Upper lobe of right lung (tissue), 1 donor: Measurements from ENCODE around the gene MYADM. TPM values are rescaled to one million over a fixed set of nuclear protein-coding genes. Genes with fewer than 3 reads are reported as not detected.

Experiments used
- ATAC-seq: fragments of 200-7000 bp; cut with Tn5 transposase; one replicate; pipeline ENCODE4 v1.9.1; 2020; ENCODE audit warnings: mild to moderate bottlenecking, moderate library complexity
- DNase-seq: peaks from one replicate; pipeline ENCODE4 v3.0.0-alpha.2; 2020
- H3K27ac ChIP-seq: fragments of 200-600 bp; one replicate; pipeline ENCODE4 v1.8.0; 2022
- H3K27me3 ChIP-seq: fragments of 200-600 bp; one replicate; pipeline ENCODE4 v1.8.0; 2022; ENCODE audit warnings: mild to moderate bottlenecking
- H3K36me3 ChIP-seq: fragments of 200-600 bp; one replicate; pipeline ENCODE4 v1.8.0; 2022
- H3K4me1 ChIP-seq: fragments of 200-600 bp; one replicate; pipeline ENCODE4 v1.8.0; 2022
- H3K4me3 ChIP-seq: fragments of 200-600 bp; one replicate; pipeline ENCODE4 v1.8.0; 2022; ENCODE audit warnings: mild to moderate bottlenecking
- H3K9me3 ChIP-seq: fragments of 200-600 bp; one replicate; pipeline ENCODE4 v1.8.0; 2022
- CTCF ChIP-seq: fragments of 200-600 bp; IDR thresholded peaks from one replicate; pipeline ENCODE4 v1.8.0; 2022; ENCODE audit warnings: antibody characterized with exemption
- intact Hi-C: fragments of 100-400 bp; cut with DNase I; formaldehyde crosslinking; loops from one replicate; pipeline ENCODE4 v1.11.0; 2022
- total RNA-seq: library from RNA; stranded (reverse); fragmentation: NEBNext Ultra II Directional; extraction: Animal tissue kit (Norgen Biotek cat#: 25700); gene quantifications from one replicate; pipeline ENCODE4 v1.2.1, GENCODE V29; 2021
- donor health status: DM: no; HTN: yes; CAD: no; lungs with severe emphysema.

MYADM gene
- total RNA-seq, 1 donor from 2014 or later = 131 TPM

- DNase-seq = no peak
- Histone ChIP-seq H3K36me3 (no peaks in the 10 kb centered on the region), H3K4me1 (no peaks in the 10 kb centered on the region), H3K9me3 (no peaks in the 10 kb centered on the region), H3K27ac (no peak overlapping the region), H3K27me3 (peaks cover 60% of the 10 kb centered on the region), H3K4me3 (no peak overlapping the region)
- no peak for ATAC-seq
- TF ChIP-seq CTCF = no peak
- intact Hi-C loops = no loop called here
These were observed 30.5 kb downstream of the MYADM start for GRCh38 chr19:53898166-53898565.

DNA sequence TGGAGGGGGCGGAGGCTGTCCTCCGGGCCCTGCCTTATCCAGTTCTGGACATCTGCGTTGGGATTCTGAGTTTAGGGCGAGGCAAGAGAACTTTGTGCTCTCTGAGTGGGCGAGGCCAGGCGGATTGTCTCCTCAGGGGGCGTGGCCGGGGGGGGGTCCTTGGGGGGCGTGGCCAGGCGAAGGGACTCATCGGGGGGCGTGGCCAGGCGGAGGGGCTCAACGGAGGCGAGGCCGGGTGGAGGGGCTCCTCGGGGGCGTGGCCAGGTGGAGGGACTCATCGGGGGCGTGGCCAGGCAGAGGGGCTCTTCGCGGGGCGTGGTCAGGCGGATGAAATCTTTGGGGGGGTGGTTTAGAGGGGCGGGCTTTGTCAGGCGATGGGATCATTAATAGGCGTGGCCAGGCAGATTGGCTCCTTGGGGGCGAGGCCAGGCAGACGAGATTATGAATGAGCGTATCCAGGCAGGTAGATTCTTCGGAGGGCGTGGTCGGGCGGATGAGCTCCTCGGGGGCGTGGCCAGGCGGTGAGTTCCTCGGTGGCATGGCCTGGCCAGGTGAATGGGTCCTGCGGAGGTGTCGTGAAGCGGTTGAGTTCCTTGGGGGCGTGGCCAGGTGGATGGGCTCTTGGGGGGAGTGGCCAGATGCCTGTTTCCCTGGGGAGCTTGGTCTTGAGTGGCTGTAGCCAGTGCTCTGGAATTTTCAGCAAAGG, 31.1 kb downstream of the MYADM start:
- no peak overlapping the region for H3K27ac ChIP-seq
- no peaks in the 10 kb centered on the region for H3K9me3 ChIP-seq
- ATAC-seq = no peak
- H3K36me3 ChIP-seq = no peaks in the 10 kb centered on the region
- no peak overlapping the region for H3K4me3 ChIP-seq
- no peaks in the 10 kb centered on the region for H3K4me1 ChIP-seq
- intact Hi-C loops = no loop called here
- peaks cover 60% of the 10 kb centered on the region for H3K27me3 ChIP-seq
- DNase-seq = no peak
- TF ChIP-seq CTCF = no peak

DNA sequence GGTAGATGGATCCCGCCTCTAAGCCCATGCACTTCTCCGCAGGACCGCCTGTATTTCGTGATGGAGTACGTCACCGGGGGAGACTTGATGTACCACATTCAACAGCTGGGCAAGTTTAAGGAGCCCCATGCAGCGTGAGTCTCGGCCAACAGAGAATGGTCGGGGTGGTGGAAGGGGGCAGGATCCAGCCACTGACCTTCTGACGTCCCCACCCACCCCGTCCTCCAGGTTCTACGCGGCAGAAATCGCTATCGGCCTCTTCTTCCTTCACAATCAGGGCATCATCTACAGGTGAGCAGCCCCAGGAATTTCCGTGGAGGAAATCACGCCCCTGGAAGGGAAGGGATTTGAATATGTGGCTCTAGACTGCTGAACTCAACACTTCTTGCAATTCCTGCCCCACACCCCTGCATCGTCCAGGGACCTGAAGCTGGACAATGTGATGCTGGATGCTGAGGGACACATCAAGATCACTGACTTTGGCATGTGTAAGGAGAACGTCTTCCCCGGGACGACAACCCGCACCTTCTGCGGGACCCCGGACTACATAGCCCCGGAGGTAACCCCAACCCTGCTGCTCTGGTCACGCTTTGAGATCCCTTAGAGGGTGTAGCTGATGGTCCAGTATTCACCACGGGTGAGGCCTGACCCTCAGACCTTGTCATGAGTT, 32.6 kb downstream of the MYADM start:
- no peak overlapping the region for H3K27ac ChIP-seq
- DNase-seq (no peak), ATAC-seq (no peak)
- no peaks in the 10 kb centered on the region for H3K9me3 ChIP-seq
- intact Hi-C loops = loop anchor here (10.0 kb wide), 1 partner anchor 124 kb away; no protein-coding TSS in a partner anchor
- H3K4me3 ChIP-seq = no peak overlapping the region
- no peaks in the 10 kb centered on the region for H3K36me3 ChIP-seq
- no peak for TF ChIP-seq CTCF
- peaks cover 50% of the 10 kb centered on the region for H3K27me3 ChIP-seq
- H3K4me1 ChIP-seq = no peaks in the 10 kb centered on the region

DNA sequence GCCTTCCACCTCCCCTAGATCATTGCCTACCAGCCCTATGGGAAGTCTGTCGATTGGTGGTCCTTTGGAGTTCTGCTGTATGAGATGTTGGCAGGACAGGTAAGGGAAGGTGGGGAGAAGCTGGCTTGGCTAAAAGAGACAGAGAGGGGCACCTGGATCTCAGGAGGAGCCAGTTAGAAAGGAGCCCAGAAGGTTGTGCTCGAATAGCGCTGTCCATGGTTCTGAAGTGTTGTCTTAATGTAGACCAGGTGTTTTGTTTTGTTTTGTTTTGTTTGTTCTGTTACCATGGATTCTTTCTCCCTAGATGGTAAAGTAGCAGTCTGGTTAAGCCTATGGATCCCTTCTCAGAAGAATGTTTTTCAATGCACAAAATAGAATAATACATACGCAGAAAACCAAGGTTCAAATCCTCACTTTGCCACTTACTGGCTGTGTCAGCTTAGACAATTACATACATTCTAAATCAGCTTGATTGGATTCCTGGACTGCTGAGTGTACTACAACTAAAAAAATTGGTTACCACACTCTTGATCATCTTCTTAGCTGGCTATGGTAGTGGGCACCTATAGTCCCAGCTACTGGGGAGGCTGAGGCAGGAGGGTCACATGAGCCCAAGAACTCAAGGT, 35.5 kb downstream of the MYADM start:
- Histone ChIP-seq H3K36me3 (no peaks in the 10 kb centered on the region), H3K27ac (no peak overlapping the region), H3K4me3 (no peak overlapping the region), H3K4me1 (no peaks in the 10 kb centered on the region), H3K9me3 (no peaks in the 10 kb centered on the region), H3K27me3 (peaks cover 45% of the 10 kb centered on the region)
- ATAC-seq (no peak), DNase-seq (no peak)
- no peak for TF ChIP-seq CTCF
- intact Hi-C loops = loop anchor here (10.0 kb wide), 1 partner anchor 122 kb away; no protein-coding TSS in a partner anchor

GRCh38 chr19:53904909-53905308, 37.2 kb downstream of the MYADM start:
- no peaks in the 10 kb centered on the region for H3K9me3 ChIP-seq
- peaks cover 45% of the 10 kb centered on the region for H3K27me3 ChIP-seq
- H3K4me1 ChIP-seq = no peaks in the 10 kb centered on the region
- intact Hi-C loops = loop anchor here (10.0 kb wide), 1 partner anchor 120 kb away; no protein-coding TSS in a partner anchor
- DNase-seq (no peak), ATAC-seq (no peak)
- H3K27ac ChIP-seq = no peak overlapping the region
- TF ChIP-seq CTCF = no peak
- H3K36me3 ChIP-seq = no peaks in the 10 kb centered on the region
- no peak overlapping the region for H3K4me3 ChIP-seq
